ENCODE data around the gene NR3C2.
"Not testable (repeated sequence)": the region's sequence is repeated elsewhere in the genome, so short reads cannot be mapped to it uniquely, and the experiment has no call there.

The NR3C2 gene

GRCh38 chr4:148210661-148211060 is 231.6 kb downstream of the NR3C2 start:
- no peak for DNase-seq

DNA sequence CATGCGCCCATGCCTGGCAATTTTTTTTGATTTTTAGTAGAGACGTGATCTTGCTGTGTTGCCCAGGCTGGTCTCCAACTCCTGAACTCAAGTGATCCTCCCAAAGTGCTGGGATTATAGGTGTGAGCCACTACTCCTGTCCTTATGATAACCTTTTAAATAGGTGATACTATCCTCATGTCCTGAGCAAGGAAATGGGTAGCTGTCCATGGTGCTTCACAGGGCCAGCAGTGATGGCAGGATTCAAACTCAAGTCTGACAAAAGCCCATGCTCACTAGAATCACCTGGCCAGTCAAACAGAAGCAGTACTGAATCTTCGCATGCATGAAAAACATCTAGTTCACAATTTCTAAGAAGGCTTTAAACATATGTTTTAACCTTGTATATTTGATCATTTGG is 235.1 kb downstream of the NR3C2 start:
- DNase-seq = no peak

DNA sequence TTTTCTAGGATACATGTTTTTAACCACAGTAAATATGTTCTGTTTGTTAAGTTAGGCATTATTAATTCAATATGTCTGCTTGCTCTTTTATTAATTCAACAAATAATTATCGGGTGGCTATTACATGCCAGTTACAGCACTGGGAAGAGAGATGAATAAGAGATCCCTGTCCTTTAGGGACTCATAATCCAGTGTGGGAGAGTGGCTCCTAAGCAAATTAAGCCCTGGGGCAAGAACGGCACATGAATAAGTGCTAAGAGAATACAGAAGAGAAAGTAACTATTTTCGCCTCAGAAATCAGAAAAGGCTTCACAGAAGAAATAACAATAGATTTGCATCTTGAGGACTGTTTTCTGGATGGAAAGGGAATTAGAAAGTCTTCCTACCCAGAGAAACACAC is 236.7 kb downstream of the NR3C2 start:
- DNase-seq = no peak

GRCh38 chr4:148204892-148205291 is 237.3 kb downstream of the NR3C2 start:
- no peak for DNase-seq

DNA sequence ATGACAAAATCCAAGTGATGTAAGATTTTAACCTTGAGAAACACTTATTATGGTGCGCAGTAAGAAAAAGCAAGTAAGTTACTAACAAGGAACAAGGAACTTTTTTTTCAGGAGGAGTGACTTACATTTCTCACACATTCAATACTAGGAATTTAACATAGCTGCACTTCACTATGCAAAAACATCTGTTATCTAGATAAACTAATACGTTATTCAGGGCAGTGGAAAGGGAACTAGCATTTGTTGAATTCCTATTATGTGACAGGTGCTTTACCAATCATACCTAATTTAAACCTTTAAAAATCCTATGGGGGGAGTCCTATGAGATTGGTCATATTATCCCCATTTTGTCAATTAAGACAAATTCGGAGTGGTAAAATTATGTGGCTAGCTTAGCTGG is 238.0 kb downstream of the NR3C2 start:
- DNase-seq = no peak

GRCh38 chr4:148203056-148203898 is 238.9 kb downstream of the NR3C2 start:
- no peak for DNase-seq

- DNase-seq = no peak
Observed at GRCh38 chr4:148200960-148201359, 241.3 kb downstream of the NR3C2 start.

- no peak for DNase-seq
Observed at GRCh38 chr4:148196164-148196563, 246.1 kb downstream of the NR3C2 start.

DNA sequence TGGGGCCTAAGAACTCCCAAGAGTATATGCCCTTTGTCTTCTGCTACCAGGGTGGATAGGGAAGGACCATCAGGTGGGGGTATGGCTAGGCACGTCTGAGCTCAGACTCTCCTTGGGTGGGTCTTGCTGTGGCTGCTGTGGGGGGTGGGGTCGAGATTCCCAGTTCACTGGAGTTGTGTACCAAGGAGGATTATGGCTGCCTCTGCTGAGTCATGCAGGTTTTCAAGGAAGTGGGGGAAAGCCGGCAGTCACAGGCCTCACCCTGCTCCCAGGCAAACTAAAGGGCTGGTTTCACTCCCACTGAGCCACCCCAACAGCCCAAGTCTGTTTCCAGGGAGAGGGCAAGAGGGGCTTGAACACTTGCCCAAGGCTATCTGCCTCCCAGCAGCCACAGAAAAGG is 249.7 kb downstream of the NR3C2 start:
- no peak for DNase-seq

DNA sequence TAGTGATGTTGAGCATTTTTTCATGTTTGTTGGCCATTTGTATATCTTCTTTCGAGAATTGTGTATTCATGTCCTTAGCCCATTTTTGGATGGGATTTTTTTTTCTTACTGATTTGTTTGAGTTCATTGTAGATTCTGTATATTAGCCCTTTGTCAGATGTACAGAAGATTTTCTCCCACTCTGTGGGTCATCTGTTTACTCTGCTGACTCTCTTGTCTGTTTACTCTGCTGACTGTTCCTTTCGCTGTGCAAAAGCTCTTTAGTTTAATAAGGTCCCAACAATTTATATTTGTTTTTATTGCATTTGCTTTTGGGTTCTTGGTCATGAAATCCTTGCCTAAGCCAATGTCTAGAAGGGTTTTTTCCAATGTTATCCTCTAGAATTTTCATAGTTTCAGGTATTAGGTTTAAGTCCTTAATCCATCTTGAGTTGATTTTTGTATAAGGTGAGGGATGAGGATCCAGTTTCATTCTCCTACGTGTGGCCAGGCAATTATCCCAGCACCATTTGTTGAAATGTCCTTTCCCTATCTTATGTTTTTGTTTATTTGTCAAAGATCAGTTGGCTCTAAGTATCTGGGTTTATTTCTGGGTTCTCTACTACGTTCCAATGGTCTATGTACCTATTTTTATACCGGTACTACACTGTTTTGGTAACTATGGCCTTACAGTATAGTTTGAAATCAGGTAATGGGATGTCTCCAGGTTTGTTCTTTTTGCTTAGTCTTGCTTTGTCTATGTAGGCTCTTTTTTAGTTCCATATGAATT is 254.6 kb downstream of the NR3C2 start:
- DNase-seq = not testable (repeated sequence)

GRCh38 chr4:148184922-148185321 is 257.3 kb downstream of the NR3C2 start:
- no peak for DNase-seq

DNA sequence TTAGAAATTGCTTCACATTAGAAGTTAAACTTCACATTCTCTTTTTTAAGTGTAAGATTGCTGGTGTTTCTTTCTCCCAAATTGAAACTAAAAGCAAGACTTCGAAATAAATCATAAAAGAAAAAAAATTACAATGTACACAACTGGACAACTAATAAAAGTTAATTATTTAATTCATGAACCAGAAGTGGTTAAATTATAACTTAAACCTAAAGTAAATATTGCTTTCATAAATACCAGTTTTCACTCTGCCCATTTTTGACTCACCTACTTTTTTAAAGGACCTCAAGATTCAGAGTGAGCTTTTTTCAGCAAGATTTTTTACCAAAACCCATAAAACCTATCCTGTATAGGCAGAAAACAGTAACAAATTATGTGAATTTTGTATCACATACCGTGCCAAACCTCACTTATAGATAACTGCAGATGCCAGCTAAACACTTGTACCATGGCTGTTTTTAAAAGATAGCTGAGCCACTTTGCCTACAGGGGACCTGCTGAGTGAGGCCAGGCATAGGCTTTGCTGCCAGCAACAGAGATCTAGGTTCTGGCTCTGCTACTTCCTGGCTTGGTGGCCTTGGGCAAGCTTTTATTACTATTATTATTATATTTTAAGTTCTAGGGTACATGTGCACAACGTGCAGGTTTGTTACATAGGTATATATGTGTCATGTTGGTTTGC is 259.8 kb downstream of the NR3C2 start:
- no peak for DNase-seq

DNA sequence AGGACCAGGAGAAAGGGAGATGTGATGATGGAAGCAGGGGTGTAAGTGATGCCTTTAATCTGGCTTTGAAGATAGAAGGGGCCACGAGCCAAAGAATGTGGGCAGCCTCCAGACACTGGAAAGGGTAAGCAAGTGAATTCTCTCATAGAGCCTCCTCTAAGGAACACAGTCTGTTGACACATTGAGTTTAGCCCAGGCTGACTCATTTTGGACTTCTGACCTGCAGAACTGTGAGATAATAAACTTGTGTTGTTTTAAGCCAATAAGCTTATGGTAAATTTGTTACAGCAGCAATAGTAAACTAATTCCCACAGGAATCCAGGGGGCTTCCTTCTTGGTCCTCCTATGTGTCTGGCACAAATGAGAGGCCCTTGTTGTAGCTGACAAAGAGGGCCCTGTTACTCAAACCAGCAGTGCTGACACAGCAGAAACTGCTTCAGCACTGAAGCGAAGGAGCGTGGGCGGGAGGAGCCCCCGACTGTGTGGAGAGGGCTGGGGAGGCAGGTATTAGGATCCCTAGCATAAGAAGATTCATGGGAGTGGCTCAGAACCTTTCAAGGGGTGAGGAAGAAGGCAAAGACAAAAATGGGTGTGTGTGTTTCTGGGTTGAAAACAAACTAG is 268.7 kb downstream of the NR3C2 start:
- DNase-seq = no peak

- no peak for DNase-seq
Observed at GRCh38 chr4:148171596-148171995, 270.6 kb downstream of the NR3C2 start.

DNA sequence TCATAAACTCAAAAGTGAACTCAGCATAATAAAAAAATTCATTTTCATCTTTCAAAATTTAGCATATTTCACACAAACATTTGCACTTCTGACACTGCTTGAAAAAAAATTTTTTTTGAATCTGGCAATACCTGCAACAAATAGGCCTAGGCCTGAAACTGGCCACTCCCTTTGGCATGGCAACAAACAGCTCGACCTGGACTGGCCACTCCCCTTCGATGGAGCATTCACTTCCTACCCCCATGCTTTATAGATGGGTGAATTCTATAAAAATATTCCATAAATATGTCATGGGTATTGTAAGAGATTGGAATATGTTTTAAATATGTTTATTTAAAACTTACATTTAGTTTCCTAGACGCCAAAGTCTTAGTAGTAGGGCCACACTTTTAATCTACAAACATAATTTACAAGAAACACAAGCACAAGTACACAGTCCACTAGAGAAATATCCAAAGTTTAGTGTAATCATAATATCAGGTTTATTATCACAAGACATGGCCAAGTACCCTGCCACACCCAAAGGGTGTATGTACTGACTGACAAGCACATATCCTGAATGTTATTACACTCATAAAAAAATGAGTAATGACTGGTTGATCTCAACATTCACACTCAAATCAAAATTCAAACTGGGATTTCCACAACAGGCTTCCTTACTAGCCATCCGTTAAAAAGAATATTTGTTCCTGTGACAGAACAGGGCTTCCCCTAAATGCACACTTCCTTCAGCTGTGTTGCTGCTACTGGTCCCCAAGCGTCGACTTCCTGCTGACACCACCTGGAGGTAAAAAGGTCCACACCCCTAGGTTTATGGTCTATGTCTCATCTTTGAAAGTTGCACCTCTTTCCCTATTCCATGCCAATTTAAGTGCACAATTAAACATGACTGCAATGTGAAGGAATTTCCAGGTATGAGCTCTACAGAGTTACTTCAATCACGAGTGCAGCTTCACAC is 271.5 kb downstream of the NR3C2 start:
- DNase-seq = no peak

- DNase-seq = no peak
Observed at GRCh38 chr4:148166132-148166591, 276.1 kb downstream of the NR3C2 start.

DNA sequence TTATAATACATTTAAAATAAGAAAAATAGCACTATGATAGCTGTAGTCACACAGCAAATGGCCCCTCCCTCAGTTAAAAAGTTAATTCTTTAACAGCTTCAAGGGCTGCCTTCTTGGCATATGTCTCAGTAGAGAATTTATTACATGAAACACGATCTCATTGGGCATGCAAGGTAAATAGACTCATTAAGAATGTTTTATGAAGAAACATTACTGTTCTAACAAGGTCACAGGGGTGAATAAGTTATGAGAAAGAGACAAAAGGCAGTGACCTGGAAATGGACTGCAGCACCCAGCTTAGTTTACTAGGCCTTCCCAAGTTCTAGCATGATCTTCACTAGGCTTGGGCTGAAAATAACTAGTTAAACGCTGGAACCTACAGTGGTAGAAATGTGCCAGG is 277.7 kb downstream of the NR3C2 start:
- DNase-seq = no peak

- DNase-seq = no peak
Observed at GRCh38 chr4:148162991-148163390, 279.2 kb downstream of the NR3C2 start.

DNA sequence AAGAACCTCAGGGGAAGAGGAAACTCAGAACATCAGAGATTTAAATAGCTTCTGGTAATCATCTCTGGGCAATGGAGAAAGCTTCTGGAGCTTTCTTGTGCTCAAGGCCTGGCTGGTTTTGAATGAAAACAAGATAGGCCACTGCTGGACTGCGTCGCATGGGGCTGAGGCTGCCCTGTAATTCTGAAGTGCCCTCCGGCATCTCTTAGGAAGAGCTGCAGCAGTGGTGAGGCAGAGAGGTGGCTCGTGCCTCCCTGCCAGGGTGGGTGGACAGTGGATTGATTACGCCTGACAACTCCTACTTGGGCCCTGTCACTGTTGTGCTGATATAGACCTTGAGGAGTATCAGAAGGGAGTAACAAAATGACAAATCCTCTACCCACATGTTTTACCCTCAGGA is 279.7 kb downstream of the NR3C2 start:
- no peak for DNase-seq

DNA sequence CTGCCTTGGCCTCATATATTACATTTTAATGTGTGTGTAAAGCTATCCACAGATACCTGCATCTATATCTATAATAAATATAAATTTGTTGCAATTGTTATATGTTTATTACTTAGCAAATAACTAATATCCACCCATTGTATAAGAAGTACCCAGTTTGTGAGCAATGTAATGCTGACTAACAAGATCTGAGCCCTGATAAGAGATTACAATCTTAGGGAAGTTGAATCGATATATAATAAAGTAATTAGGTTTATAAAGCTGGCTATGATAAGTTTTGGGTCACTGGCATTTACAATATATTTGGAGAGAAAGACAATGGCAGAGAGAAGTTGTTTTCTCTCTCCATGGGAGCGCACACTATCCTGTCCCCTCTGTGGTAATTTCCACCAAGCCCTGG is 280.6 kb downstream of the NR3C2 start:
- DNase-seq = no peak

DNA sequence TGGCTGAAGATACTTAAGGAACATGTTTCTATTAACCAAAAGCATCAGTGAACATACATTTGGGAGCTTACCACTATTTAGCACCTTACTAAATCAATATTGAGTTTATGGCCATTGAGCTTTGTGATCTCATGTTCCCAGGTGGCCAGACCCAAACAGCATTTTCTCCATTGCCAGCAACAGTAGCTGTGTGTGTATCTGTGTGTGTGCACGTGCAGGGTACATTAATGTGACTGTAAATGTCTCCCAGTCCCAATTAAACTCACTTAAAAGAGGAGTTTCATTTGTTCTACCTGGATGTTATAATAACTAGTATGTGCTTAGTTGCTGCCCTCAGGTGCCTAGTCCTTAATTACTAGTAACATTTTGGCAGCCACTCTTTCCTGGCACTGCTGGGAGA is 282.4 kb downstream of the NR3C2 start:
- DNase-seq = no peak

GRCh38 chr4:148154769-148155168 is 287.4 kb downstream of the NR3C2 start:
- no peak for DNase-seq

All from NCI-H2227 treated with DMSO at 0.1 percent for 48 hours (cell line).